ENCODE data around the gene MYG1. TPM values are rescaled to one million over a fixed set of nuclear protein-coding genes. Genes with fewer than 3 reads are reported as not detected.
A peak's percentile ranks its signal among the peaks of the same experiment; 100 is the strongest.

Gene MYG1
- polyA plus RNA-seq, 1 donor (not counting 4 experiments of a cell fraction or from before 2014, with no cell fraction given), result 27.2 TPM

- FAIRE-seq, result no peak
- peak within 1 kb of the TSS; percentile 87 for H3K9ac ChIP-seq (ENCODE audit: control insufficient read depth, extremely low read depth, insufficient read depth, low read length)
- dilution Hi-C loops (cut with MboI; ENCODE audit: extremely low pct_ligation_motif_present, low sequenced_read_pairs), result no loop called here
- H3K79me2 ChIP-seq (ENCODE audit: control insufficient read depth, insufficient read depth, low read length), result peaks cover 20% of the 10 kb centered on the region
- peak within 1 kb of the TSS; percentile 90 for H3K27ac ChIP-seq (ENCODE audit: control insufficient read depth, insufficient read depth, low read length)
- peaks cover 0 to 10% of the 10 kb centered on the region in 2 experiments for H3K36me3 ChIP-seq (ENCODE audit: control insufficient read depth in 2 of 2, extremely low read depth in 1 of 2, insufficient read depth in 2 of 2, low read length in 2 of 2)
- no peaks in the 10 kb centered on the region for H4K20me1 ChIP-seq (ENCODE audit: control insufficient read depth, extremely low read depth, insufficient read depth, low read length)
- H3K9me3 ChIP-seq (ENCODE audit: control insufficient read depth, low read depth, low read length), result no peaks in the 10 kb centered on the region
- peak within 1 kb of the TSS; percentile 99 for H3K4me2 ChIP-seq (ENCODE audit: control insufficient read depth, extremely low read depth, insufficient read depth, low read depth, low read length)
- peaks cover 8% of the 10 kb centered on the region for H3K4me1 ChIP-seq (ENCODE audit: control insufficient read depth, extremely low read depth, insufficient read depth, low read length)
- no peaks in the 10 kb centered on the region for H3K27me3 ChIP-seq (ENCODE audit: control insufficient read depth, extremely low read depth, insufficient read depth, low read length)
- H3K4me3 ChIP-seq (ENCODE audit: control insufficient read depth in 2 of 3, extremely low read depth in 1 of 3, insufficient read depth in 2 of 3, low read depth in 1 of 3, low read length in 3 of 3), result peak within 1 kb of the TSS; percentile 61 to 91 (median 83)
- no peak for DNase-seq (ENCODE audit: low read depth, low spot score)
- no peaks in the 10 kb centered on the region for H3K9me1 ChIP-seq (ENCODE audit: control insufficient read depth, extremely low read depth, insufficient read depth, low read length)
- TF ChIP-seq EZH2 (IDR thresholded peaks at IDR 0.05; ENCODE audit: low read length), result no peak
- TF ChIP-seq CTCF (optimal IDR thresholded peaks at IDR 0.05 in 1 of 3, IDR thresholded peaks at IDR 0.05 in 1 of 3, conservative IDR thresholded peaks at IDR 0.05 in 1 of 3; ENCODE audit: extremely low read depth in 1 of 3, insufficient read depth in 2 of 3, low read length in 3 of 3), result peak in 2 of 3 experiments; percentile 13 to 36
- peak within 1 kb of the TSS; percentile 99 for H2AFZ ChIP-seq (ENCODE audit: control insufficient read depth, low read length)
Observed at GRCh38 chr12:53267999-53268629, 31.4 kb upstream of the MYG1 start, which contains the start of gene ESPL1. ESPL1 (plus strand) TSS chr12:53268299; CDS start chr12:53268767, 468 bp downstream.

- Histone ChIP-seq H3K79me2 (ENCODE audit: control insufficient read depth, insufficient read depth, low read length) (peaks cover 20% of the 10 kb centered on the region), H3K36me3 (ENCODE audit: control insufficient read depth in 2 of 2, extremely low read depth in 1 of 2, insufficient read depth in 2 of 2, low read length in 2 of 2) (peaks cover 0 to 10% of the 10 kb centered on the region in 2 experiments), H2AFZ (ENCODE audit: control insufficient read depth, low read length) (peak overlapping the region; percentile 99), H3K9me1 (ENCODE audit: control insufficient read depth, extremely low read depth, insufficient read depth, low read length) (no peaks in the 10 kb centered on the region), H3K4me3 (ENCODE audit: control insufficient read depth in 2 of 3, extremely low read depth in 1 of 3, insufficient read depth in 2 of 3, low read depth in 1 of 3, low read length in 3 of 3) (peak overlapping the region; percentile 61 to 91 (median 83)), H4K20me1 (ENCODE audit: control insufficient read depth, extremely low read depth, insufficient read depth, low read length) (no peaks in the 10 kb centered on the region), H3K9me3 (ENCODE audit: control insufficient read depth, low read depth, low read length) (no peaks in the 10 kb centered on the region), H3K4me1 (ENCODE audit: control insufficient read depth, extremely low read depth, insufficient read depth, low read length) (peaks cover 8% of the 10 kb centered on the region), H3K27ac (ENCODE audit: control insufficient read depth, insufficient read depth, low read length) (peak overlapping the region; percentile 90), H3K9ac (ENCODE audit: control insufficient read depth, extremely low read depth, insufficient read depth, low read length) (peak overlapping the region; percentile 87), H3K27me3 (ENCODE audit: control insufficient read depth, extremely low read depth, insufficient read depth, low read length) (no peaks in the 10 kb centered on the region), H3K4me2 (ENCODE audit: control insufficient read depth, extremely low read depth, insufficient read depth, low read depth, low read length) (peak overlapping the region; percentile 99)
- FAIRE-seq (no peak), DNase-seq (ENCODE audit: low read depth, low spot score) (no peak)
- TF ChIP-seq CTCF (optimal IDR thresholded peaks at IDR 0.05 in 1 of 3, IDR thresholded peaks at IDR 0.05 in 1 of 3, conservative IDR thresholded peaks at IDR 0.05 in 1 of 3; ENCODE audit: extremely low read depth in 1 of 3, insufficient read depth in 2 of 3, low read length in 3 of 3), result no peak
- TF ChIP-seq EZH2 (IDR thresholded peaks at IDR 0.05; ENCODE audit: low read length), result no peak
- dilution Hi-C loops (cut with MboI; ENCODE audit: extremely low pct_ligation_motif_present, low sequenced_read_pairs), result no loop called here
Observed at GRCh38 chr12:53268630-53269562, 30.6 kb upstream of the MYG1 start.

Data from keratinocyte (primary cell).